ENCODE results near the gene ARF6. TPM values are rescaled to one million over a fixed set of nuclear protein-coding genes. Genes with fewer than 3 reads are reported as not detected.
"Not testable (repeated sequence)": the region's sequence is repeated elsewhere in the genome, so short reads cannot be mapped to it uniquely, and the experiment has no call there.

The ARF6 gene
- total and polyA plus RNA-seq, 2 experiments from 2014 or later = 22.5 to 27.8 TPM

DNA sequence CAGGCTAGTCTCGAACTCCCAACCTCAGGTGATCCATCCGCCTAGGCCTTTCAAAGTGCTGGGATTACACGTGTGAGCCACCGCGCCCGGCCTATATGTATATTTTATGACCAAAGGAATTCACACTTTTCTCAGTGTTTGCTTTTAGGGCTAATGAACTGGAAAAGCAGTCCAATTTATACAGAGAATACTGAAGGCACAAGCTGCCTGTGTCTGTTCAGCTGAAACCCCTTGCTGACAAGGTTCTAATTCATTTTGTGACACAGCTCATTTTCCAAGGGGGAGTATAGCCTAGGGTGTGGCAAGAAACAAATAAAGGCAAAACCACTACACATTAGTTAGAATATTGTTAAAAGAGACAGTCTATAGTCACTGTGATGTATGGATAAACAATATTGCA, 22.0 kb upstream of the ARF6 start:
- no peaks in the 10 kb centered on the region for H3K36me3 ChIP-seq
- no peaks in the 10 kb centered on the region for H3K27me3 ChIP-seq
- TF ChIP-seq, protein P1, sequence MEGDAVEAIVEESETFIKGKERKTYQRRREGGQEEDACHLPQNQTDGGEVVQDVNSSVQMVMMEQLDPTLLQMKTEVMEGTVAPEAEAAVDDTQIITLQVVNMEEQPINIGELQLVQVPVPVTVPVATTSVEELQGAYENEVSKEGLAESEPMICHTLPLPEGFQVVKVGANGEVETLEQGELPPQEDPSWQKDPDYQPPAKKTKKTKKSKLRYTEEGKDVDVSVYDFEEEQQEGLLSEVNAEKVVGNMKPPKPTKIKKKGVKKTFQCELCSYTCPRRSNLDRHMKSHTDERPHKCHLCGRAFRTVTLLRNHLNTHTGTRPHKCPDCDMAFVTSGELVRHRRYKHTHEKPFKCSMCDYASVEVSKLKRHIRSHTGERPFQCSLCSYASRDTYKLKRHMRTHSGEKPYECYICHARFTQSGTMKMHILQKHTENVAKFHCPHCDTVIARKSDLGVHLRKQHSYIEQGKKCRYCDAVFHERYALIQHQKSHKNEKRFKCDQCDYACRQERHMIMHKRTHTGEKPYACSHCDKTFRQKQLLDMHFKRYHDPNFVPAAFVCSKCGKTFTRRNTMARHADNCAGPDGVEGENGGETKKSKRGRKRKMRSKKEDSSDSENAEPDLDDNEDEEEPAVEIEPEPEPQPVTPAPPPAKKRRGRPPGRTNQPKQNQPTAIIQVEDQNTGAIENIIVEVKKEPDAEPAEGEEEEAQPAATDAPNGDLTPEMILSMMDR (IDR thresholded peaks at IDR 0.05; ENCODE audit: low read depth, low read length) = no peak

DNA sequence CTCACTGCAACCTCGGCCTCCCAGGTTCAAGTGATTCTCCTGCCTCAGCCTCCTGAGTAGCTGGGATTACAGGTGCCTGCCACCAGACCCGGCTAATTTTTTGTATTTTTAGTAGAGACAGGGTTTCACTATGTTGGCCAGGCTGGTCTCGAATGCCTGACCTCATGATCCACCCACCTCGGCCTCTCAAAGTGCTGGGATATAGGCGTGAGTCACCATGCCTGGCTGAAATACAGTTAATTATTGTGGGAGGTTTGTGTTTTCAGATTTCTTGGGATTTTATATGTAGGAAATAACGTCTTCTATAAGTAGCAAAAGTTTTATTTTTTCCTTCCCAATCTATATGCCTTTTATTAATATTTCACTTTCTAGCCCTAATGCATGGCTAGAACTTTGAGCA, 19.3 kb upstream of the ARF6 start:
- H3K27me3 ChIP-seq; H3K36me3 ChIP-seq; H3K4me1 ChIP-seq (ENCODE audit: low read depth); H3K4me3 ChIP-seq; H3K9me3 ChIP-seq (ENCODE audit: low read depth); H3K27ac ChIP-seq; DNase-seq (ENCODE audit: low read depth in 1 of 2, low spot score in 1 of 2): not testable (repeated sequence)

More for the DNA sequence above, 22.0 kb upstream of the ARF6 start:
- Histone ChIP-seq H3K9me3 (ENCODE audit: low read depth) (no peaks in the 10 kb centered on the region), H3K27ac (no peak overlapping the region), H3K4me3 (no peak overlapping the region), H3K4me1 (ENCODE audit: low read depth) (no peaks in the 10 kb centered on the region)
- no peak for DNase-seq (ENCODE audit: low read depth in 1 of 2, low spot score in 1 of 2)

DNA sequence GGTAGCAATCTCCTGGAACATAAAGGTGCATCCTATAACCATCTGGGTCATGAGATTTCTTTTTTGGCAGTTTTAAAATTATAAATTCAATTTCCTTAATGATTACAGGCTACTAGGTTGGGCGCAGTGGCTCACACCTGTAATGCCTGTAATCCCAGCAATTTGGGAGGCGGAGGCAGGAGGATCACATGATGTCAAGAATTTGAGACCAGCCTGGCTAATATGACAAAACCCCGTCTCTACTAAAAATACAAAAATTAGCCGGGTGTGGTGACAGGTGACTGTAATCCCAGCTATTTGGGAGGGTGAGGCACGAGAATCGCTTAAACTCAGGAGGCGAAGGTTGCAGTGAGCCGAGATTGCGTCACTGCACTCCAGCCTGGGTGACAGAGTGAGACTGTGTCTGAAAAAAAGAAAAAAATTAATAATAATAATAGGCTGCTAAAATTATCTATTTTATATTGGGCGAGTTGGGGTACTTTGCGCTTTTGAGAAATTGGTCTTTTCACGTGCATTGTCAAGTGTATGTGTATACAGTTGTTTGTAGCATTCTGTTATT, 17.2 kb upstream of the ARF6 start:
- TF ChIP-seq, protein P1 (IDR thresholded peaks at IDR 0.05; ENCODE audit: low read depth, low read length) = no peak
- no peak overlapping the region for H3K27ac ChIP-seq

DNA sequence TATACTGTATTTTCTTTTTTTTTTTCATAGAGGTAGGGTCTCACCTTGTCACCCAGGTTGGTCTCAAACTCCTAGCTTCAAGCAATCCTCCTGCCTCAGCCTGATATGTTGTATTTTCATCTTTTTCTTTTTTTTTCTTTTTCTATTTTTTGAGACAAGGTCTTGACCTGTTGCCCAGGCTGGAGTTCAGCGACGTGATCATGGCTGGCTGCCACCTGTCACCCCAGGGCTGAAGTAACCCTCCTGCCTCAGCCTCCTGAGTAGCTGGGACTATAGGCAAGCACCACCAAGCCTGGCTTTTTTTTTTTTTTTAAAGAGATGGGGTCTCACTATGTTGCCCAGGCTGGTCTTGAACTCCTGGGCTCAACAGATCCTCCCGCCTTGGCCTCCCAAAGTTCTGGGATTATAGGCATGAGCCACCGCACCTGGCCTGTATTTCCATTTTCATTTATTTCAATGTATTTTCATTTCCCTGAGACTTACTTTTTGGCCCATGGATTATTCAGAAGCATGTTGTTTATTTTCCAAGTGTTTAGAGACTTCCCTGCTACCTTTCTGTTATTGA, 16.2 kb upstream of the ARF6 start:
- Histone ChIP-seq H3K4me1 (ENCODE audit: low read depth) (no peaks in the 10 kb centered on the region), H3K36me3 (no peaks in the 10 kb centered on the region), H3K9me3 (ENCODE audit: low read depth) (no peaks in the 10 kb centered on the region), H3K4me3 (no peak overlapping the region), H3K27ac (no peak overlapping the region), H3K27me3 (no peaks in the 10 kb centered on the region)
- DNase-seq (ENCODE audit: low read depth in 1 of 2, low spot score in 1 of 2) = no peak
- TF ChIP-seq, protein P1 (IDR thresholded peaks at IDR 0.05; ENCODE audit: low read depth, low read length) = no peak

More for the DNA sequence above, 17.2 kb upstream of the ARF6 start:
- DNase-seq (ENCODE audit: low read depth in 1 of 2, low spot score in 1 of 2) = no peak
- Histone ChIP-seq H3K4me1 (ENCODE audit: low read depth) (no peaks in the 10 kb centered on the region), H3K4me3 (no peak overlapping the region), H3K9me3 (ENCODE audit: low read depth) (no peaks in the 10 kb centered on the region), H3K27me3 (no peaks in the 10 kb centered on the region), H3K36me3 (no peaks in the 10 kb centered on the region)

DNA sequence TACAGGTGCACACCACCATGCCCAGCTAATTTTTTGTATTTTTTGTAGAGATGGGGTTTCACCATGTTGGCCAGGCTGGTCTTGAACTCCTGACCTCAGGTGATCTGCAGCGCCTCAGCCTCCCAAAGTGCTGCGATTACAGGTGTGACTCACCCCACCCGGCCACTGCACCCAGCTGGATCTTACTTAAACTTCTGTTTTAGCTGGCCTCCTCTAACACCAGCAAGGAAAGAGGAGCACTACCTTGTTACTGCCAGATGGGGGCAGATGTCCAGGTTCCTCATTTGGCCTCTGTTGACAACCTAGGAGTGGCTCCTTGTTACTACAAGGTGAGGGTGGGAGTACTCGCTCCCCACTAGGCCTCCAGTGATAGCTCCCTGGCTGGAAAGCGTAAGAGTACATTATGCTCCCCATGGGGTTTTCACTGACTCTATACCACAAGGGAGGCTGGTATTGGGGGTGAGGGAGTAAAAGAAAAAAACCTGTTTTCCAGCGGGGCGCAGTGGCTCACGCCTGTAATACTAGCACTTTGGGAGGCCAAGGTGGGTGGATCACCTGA, 13.2 kb upstream of the ARF6 start:
- H3K4me1 ChIP-seq (ENCODE audit: low read depth) = no peaks in the 10 kb centered on the region
- no peak overlapping the region for H3K4me3 ChIP-seq
- H3K27me3 ChIP-seq = no peaks in the 10 kb centered on the region
- DNase-seq (ENCODE audit: low read depth in 1 of 2, low spot score in 1 of 2) = peak; percentile 56 to 75
- H3K27ac ChIP-seq = no peak overlapping the region
- no peaks in the 10 kb centered on the region for H3K36me3 ChIP-seq
- TF ChIP-seq, protein P1 (IDR thresholded peaks at IDR 0.05; ENCODE audit: low read depth, low read length) = peak; percentile 76
- H3K9me3 ChIP-seq (ENCODE audit: low read depth) = no peaks in the 10 kb centered on the region

DNA sequence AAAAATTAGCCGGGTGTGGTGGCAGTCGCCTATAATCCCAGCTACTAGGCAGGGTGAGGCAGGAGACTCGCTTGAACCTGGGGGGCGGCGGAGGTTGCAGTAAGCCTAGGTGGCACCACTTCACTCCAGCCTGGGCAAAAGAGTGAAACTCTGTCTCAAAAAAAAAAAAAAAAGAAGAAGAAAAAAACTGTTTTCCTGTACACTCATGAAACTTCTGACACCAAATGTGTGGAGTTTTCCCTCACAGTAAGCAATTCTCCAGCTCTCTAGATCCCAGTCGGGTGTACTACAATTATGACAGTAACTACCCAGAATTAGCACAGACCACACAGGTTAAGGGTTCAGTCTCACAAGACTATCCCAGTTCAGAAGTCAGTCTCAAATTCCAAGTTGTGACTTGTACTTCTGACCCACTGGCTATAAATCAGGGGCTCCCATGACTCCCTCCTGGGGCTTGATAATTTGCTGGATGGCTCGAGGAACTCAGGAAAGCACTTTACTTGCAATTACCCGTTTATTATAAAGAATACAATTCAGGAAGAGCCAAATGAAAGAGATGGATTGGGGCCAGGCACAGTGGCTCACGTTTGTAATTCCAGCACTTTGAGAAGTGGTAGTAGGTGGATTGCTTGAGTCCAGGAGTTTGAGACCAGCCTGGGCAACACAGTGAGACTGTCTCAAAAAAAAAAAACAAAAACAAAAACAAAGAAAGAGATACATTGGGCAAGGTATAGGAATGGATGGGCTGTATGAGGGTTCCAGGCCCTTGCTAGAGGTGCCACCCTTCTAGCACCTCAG, 12.4 kb upstream of the ARF6 start:
- Histone ChIP-seq H3K27me3 (no peaks in the 10 kb centered on the region), H3K4me3 (no peak overlapping the region), H3K9me3 (ENCODE audit: low read depth) (no peaks in the 10 kb centered on the region), H3K36me3 (no peaks in the 10 kb centered on the region), H3K4me1 (ENCODE audit: low read depth) (no peaks in the 10 kb centered on the region), H3K27ac (no peak overlapping the region)
- TF ChIP-seq, protein P1 (IDR thresholded peaks at IDR 0.05; ENCODE audit: low read depth, low read length) = no peak
- no peak for DNase-seq (ENCODE audit: low read depth in 1 of 2, low spot score in 1 of 2)
